IMR-90 (cell line): ENCODE results near the gene TBC1D22A. TPM values are rescaled to one million over a fixed set of nuclear protein-coding genes. Genes with fewer than 3 reads are reported as not detected.

Experiments
- ATAC-seq: fragments of 200-7000 bp; cut with Tn5 transposase; 2 replicates; pipeline ENCODE4 v1.9.1; 2020; ENCODE audit warnings: low read depth, mild to moderate bottlenecking, moderate library complexity
- BruUV-seq: library from RNA; stranded (reverse); fragments of 400-500 nt; replicated peaks from 2 replicates; lab custom pipeline; 2021; lab: Mats Ljungman, UMichigan
- CTCF ChIA-PET: fragments of 300-600 bp; formaldehyde crosslinking; extraction: SDS; loops from one replicate; lab custom pipeline; 2021; ENCODE audit warnings: antibody characterized with exemption; lab: Yijun Ruan, JAX
- POLR2A ChIA-PET: fragments of 300-600 bp; sonication (Branson Sonifier 250); formaldehyde crosslinking; loops from one replicate; lab custom pipeline; 2022; ENCODE audit warnings: antibody characterized with exemption; ENCODE audit not compliant: unreplicated experiment; lab: Charles Lee
- DNase-seq: peaks from one replicate; pipeline ENCODE4 v3.0.0; 2013
- H2AFZ ChIP-seq: replicated peaks from 2 replicates; pipeline ENCODE3; 2013; ENCODE audit warnings: low read length, mild to moderate bottlenecking; ENCODE audit not compliant: poor library complexity
- H2AK5ac ChIP-seq: 2 replicates; pipeline ENCODE4 v1.6.1; 2013; ENCODE audit warnings: low read depth, low read length, inconsistent platforms
- H2AK9ac ChIP-seq: replicated peaks from 2 replicates; pipeline ENCODE3; 2013; ENCODE audit warnings: mild to moderate bottlenecking, low read depth, low read length, moderate library complexity; ENCODE audit not compliant: poor library complexity
- H2BK120ac ChIP-seq: 2 replicates; pipeline ENCODE4 v1.6.1; 2013; ENCODE audit warnings: low read depth, low read length, inconsistent platforms
- H2BK15ac ChIP-seq: 3 replicates; pipeline ENCODE4 v1.6.1; 2013; ENCODE audit warnings: low read depth, low read length, inconsistent platforms
- H2BK20ac ChIP-seq: 2 replicates; pipeline ENCODE4 v1.6.1; 2013; ENCODE audit warnings: low read depth, mild to moderate bottlenecking, inconsistent platforms, low read length, moderate library complexity
- H2BK5ac ChIP-seq: 2 replicates; pipeline ENCODE4 v1.6.1; 2013; ENCODE audit warnings: mild to moderate bottlenecking, low read depth, low read length, inconsistent platforms; ENCODE audit not compliant: poor library complexity, severe bottlenecking
- H3K14ac ChIP-seq: replicated peaks from 2 replicates; pipeline ENCODE4 v1.6.1; 2013; ENCODE audit warnings: low read depth, low read length, inconsistent platforms
- H3K18ac ChIP-seq: 2 replicates; pipeline ENCODE4 v1.6.1; 2013; ENCODE audit warnings: low read depth, low read length, control low read depth
- H3K23ac ChIP-seq: 2 replicates; pipeline ENCODE4 v1.6.1; 2013; ENCODE audit warnings: low read depth, low read length, inconsistent platforms
- H3K27ac ChIP-seq: 2 replicates; pipeline ENCODE4 v1.5.1; 2013; ENCODE audit warnings: mild to moderate bottlenecking, control low read depth, low read length; ENCODE audit not compliant: insufficient read depth
- H3K27me3 ChIP-seq: 2 replicates; pipeline ENCODE4 v1.6.1; 2013; ENCODE audit warnings: low read length; ENCODE audit not compliant: control insufficient read depth, insufficient read depth
- H3K36me3 ChIP-seq: 2 replicates; pipeline ENCODE4 v1.6.1; 2013; ENCODE audit warnings: low read length, mixed read lengths; ENCODE audit not compliant: control insufficient read depth, insufficient read depth
- H3K4ac ChIP-seq: 2 replicates; pipeline ENCODE4 v1.6.1; 2013; ENCODE audit warnings: low read depth, low read length, inconsistent platforms
- H3K4me1 ChIP-seq: 2 replicates; pipeline ENCODE4 v1.6.1; 2013; ENCODE audit warnings: low read length, mixed read lengths; ENCODE audit not compliant: control insufficient read depth, insufficient read depth
- H3K4me2 ChIP-seq: 2 replicates; pipeline ENCODE4 v1.6.1; 2013; ENCODE audit warnings: low read depth, mild to moderate bottlenecking, control low read depth, low read length, moderate library complexity
- H3K4me3 ChIP-seq: 2 replicates; pipeline ENCODE4 v1.5.1; 2013; ENCODE audit warnings: low read depth, mild to moderate bottlenecking, control low read depth, low read length, moderate library complexity; ENCODE audit not compliant: insufficient read depth
- H3K56ac ChIP-seq: 2 replicates; pipeline ENCODE4 v1.6.1; 2013; ENCODE audit warnings: low read length, inconsistent platforms; ENCODE audit not compliant: insufficient read depth; ENCODE audit errors: extremely low read depth
- H3K79me1 ChIP-seq, 2 experiments: 2 replicates each; pipeline ENCODE4 v1.6.1; 2013; ENCODE audit warnings: low read length in 2 of 2, inconsistent platforms in 1 of 2, low read depth in 1 of 2
- H3K9ac ChIP-seq: 2 replicates; pipeline ENCODE4 v1.6.1; 2013; ENCODE audit warnings: low read depth, low read length, control low read depth
- H3K9me1 ChIP-seq: 2 replicates; pipeline ENCODE4 v1.6.1; 2013; ENCODE audit warnings: low read length, inconsistent platforms; ENCODE audit not compliant: insufficient read depth
- H3K9me3 ChIP-seq: 2 replicates; pipeline ENCODE4 v1.6.1; 2013; ENCODE audit warnings: low read length; ENCODE audit not compliant: control insufficient read depth, insufficient read depth
- H4K20me1 ChIP-seq: 2 replicates; pipeline ENCODE4 v1.6.1; 2013; ENCODE audit warnings: low read length, inconsistent platforms; ENCODE audit not compliant: insufficient read depth
- H4K5ac ChIP-seq: 2 replicates; pipeline ENCODE4 v1.6.1; 2013; ENCODE audit warnings: mild to moderate bottlenecking, low read depth, low read length, control low read depth
- H4K8ac ChIP-seq, 2 experiments: 2 replicates each; pipeline ENCODE4 v1.6.1; 2013; ENCODE audit warnings: low read depth in 2 of 2, low read length in 2 of 2, control low read depth in 1 of 2, inconsistent platforms in 1 of 2
- H4K91ac ChIP-seq: 2 replicates; pipeline ENCODE4 v1.6.1; 2013; ENCODE audit warnings: low read depth, low read length, inconsistent platforms; ENCODE audit not compliant: insufficient read depth
- BHLHE40 ChIP-seq: fragments of 150-350 bp; IDR thresholded peaks from 2 replicates; pipeline ENCODE4 v1.6.1; 2016; ENCODE audit warnings: mild to moderate bottlenecking, low read depth, low read length
- CHD1 ChIP-seq: IDR thresholded peaks from 2 replicates; pipeline ENCODE4 v1.6.1; 2012; ENCODE audit warnings: low read depth, low read length, improper control_type of control experiment
- ELK1 ChIP-seq: fragments of 150-350 bp; IDR thresholded peaks from 2 replicates; pipeline ENCODE4 v1.6.1; 2016; ENCODE audit warnings: low read depth, mild to moderate bottlenecking, low read length, moderate library complexity, borderline replicate concordance
- MAZ ChIP-seq: IDR thresholded peaks from 2 replicates; pipeline ENCODE4 v1.6.1; 2012; ENCODE audit warnings: low read depth, mild to moderate bottlenecking, low read length, improper control_type of control experiment, moderate library complexity, borderline replicate concordance
- MXI1 ChIP-seq: IDR thresholded peaks from 2 replicates; pipeline ENCODE4 v1.6.1; 2012; ENCODE audit warnings: low read depth, mild to moderate bottlenecking, low read length, moderate library complexity, borderline replicate concordance
- NFE2L2 ChIP-seq: fragments of 150-350 bp; IDR thresholded peaks from 2 replicates; pipeline ENCODE4 v1.6.1; 2016; ENCODE audit warnings: low read depth, mild to moderate bottlenecking, low read length
- POLR2A ChIP-seq: IDR thresholded peaks from 2 replicates; pipeline ENCODE4 v1.6.1; 2012; ENCODE audit warnings: mild to moderate bottlenecking, low read depth, low read length
- RAD21 ChIP-seq: IDR thresholded peaks from 2 replicates; pipeline ENCODE4 v1.6.1; 2012; ENCODE audit warnings: low read length, improper control_type of control experiment
- RFX5 ChIP-seq: IDR thresholded peaks from 2 replicates; pipeline ENCODE4 v1.8.0; 2012; ENCODE audit warnings: low read depth, mild to moderate bottlenecking, low read length, moderate library complexity
- USF2 ChIP-seq: fragments of 150-350 bp; IDR thresholded peaks from 2 replicates; pipeline ENCODE4 v1.6.1; 2017; ENCODE audit warnings: mild to moderate bottlenecking, antibody characterized with exemption, low read length, low read depth
- WGBS, 2 experiments: methylation state at CpG; one replicate each; pipeline versions ENCODE4 v1.1.5 to v1.1.7; 2013; ENCODE audit warnings: missing lambda C conversion rate in 2 of 2; ENCODE audit not compliant: insufficient read length in 1 of 2; ENCODE audit errors: extremely low coverage in 2 of 2; 5-methylcytosine and 5-hydroxymethylcytosine counted together
- dilution Hi-C: fragments of 300-500 bp; cut with HindIII; formaldehyde crosslinking; loops from one replicate; pipeline ENCODE4 v1.14.3; 2018; ENCODE audit warnings: low sequenced_read_pairs; ENCODE audit not compliant: unreplicated experiment
- in situ Hi-C: fragments of 300-500 bp; cut with MboI; formaldehyde crosslinking; loops from 3 replicates; pipeline ENCODE4 v1.14.3; 2019; ENCODE audit warnings: low sequenced_read_pairs, inconsistent platforms, mixed read lengths
- intact Hi-C: fragments of 100-400 bp; cut with micrococcal nuclease; formaldehyde crosslinking; loops from 2 replicates; pipeline ENCODE4 v1.10.0; 2022
- polyA plus RNA-seq, 3 experiments: library from polyadenylated mRNA; depleted of rRNA; stranded (reverse); fragments of >200 nt; gene quantifications; 2 replicates each; pipeline ENCODE4 v1.2.3, GENCODE V29; 2012; ENCODE audit warnings: low replicate concordance in 1 of 3
- total RNA-seq: library from RNA; depleted of rRNA; stranded (reverse); fragments of >200 nt; gene quantifications from 2 replicates; pipeline ENCODE4 v1.2.3, GENCODE V29; 2012

The TBC1D22A gene
- total and polyA plus RNA-seq, 2 of the 4 experiments (the other 2 are of a cell fraction) = 9.0 to 16.7 TPM

- no peak overlapping the region for H2BK120ac ChIP-seq
- H2AFZ ChIP-seq = no peak overlapping the region
- ATAC-seq (no peak), DNase-seq (no peak)
- no peaks in the 10 kb centered on the region for H3K9me3 ChIP-seq
- POLR2A ChIA-PET = no interaction called here
- no peak overlapping the region for H2BK5ac ChIP-seq
- no peak for TF ChIP-seq USF2
- no peak for TF ChIP-seq POLR2A
- no peak for TF ChIP-seq RFX5
- no peak for TF ChIP-seq CHD1
- TF ChIP-seq NFE2L2 = no peak
- TF ChIP-seq MAZ = no peak
- TF ChIP-seq ELK1 = no peak
- TF ChIP-seq BHLHE40 = no peak
- TF ChIP-seq MXI1 = no peak
- no peak for TF ChIP-seq RAD21
- H4K20me1 ChIP-seq = no peaks in the 10 kb centered on the region; the same call in 1 of the 2 replicates
- H3K27me3 ChIP-seq = no peaks in the 10 kb centered on the region
- H4K91ac ChIP-seq = no peak overlapping the region
- no CpG with 5 or more reads among the region's 9 CpGs for WGBS, 2 experiments
- peaks cover 1% of the 10 kb centered on the region; the same call in 1 of the 2 replicates for H3K9me1 ChIP-seq
- no peak overlapping the region for H3K4ac ChIP-seq
- no peaks in the 10 kb centered on the region for H3K36me3 ChIP-seq
- H2BK20ac ChIP-seq = no peak overlapping the region
- H2AK5ac ChIP-seq = no peak overlapping the region
- no peak overlapping the region for H2BK15ac ChIP-seq
- BruUV-seq = no TSS peak
- H4K8ac ChIP-seq = no peak overlapping the region
- intact Hi-C loops = no loop called here
- H3K56ac ChIP-seq = no peak overlapping the region
- no peak overlapping the region for H4K5ac ChIP-seq
- CTCF ChIA-PET = no interaction called here
- H3K4me1 ChIP-seq = peaks cover 2% of the 10 kb centered on the region
- H3K4me3 ChIP-seq = no peak overlapping the region
- no peak overlapping the region for H3K9ac ChIP-seq
- in situ Hi-C loops = no loop called here
- dilution Hi-C loops = no loop called here
- no peak overlapping the region for H2AK9ac ChIP-seq
- H3K18ac ChIP-seq = no peak overlapping the region
- H3K27ac ChIP-seq = no peak overlapping the region
- H3K23ac ChIP-seq = no peak overlapping the region
- no peaks in the 10 kb centered on the region; a peak in 1 of 4 replicates for H3K79me1 ChIP-seq
- H3K14ac ChIP-seq = no peak overlapping the region
- H3K4me2 ChIP-seq = no peak overlapping the region
Measured at GRCh38 chr22:47169801-47170140, 407.3 kb downstream of the TBC1D22A start.
